ENCODE results near the gene CFP. TPM values are rescaled to one million over a fixed set of nuclear protein-coding genes. Genes with fewer than 3 reads are reported as not detected.

Gene CFP
- total RNA-seq, 4 donors from 2014 or later: 1.1 to 4.5 (median 2.4) TPM

DNA sequence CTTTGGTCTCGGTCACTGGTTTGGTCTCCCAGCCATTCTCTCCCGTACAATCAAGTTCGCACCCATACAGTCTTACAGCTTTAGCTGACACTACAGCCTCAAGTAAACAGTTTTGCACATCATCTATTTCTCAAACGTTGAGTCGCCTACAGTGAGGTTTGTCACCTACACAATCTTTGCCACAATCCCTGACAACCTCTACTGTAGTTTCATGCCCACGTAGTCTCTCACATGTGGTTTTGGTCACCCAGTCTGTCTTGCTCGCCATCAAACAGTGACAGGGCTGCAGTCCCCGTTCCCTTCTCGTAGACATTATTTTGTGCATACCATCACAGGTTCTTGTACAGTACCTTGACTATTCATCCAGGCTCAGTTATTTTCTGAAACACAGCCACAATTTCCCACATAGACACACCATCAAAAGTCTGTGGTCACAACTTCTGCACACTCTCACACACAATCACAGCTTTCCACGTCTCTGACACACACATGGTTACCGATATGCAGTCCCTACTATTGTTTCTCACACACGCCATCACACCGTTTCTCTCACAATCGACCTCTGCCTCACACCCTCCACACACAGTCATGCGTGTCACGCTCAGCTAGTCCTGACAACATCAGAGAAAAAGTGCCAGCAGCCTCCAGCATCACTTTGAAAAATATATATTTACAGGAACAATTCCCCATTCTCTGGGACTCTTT, 5.3 kb upstream of the CFP start:
- WGBS: 84% methylated on average over 16 of the region's 16 CpGs
- Histone ChIP-seq H3K9me3 (no peaks in the 10 kb centered on the region), H3K27me3 (no peaks in the 10 kb centered on the region), H3K36me3 (peaks cover 39% of the 10 kb centered on the region), H3K4me3 (no peak overlapping the region), H3K27ac (no peak overlapping the region), H3K4me1 (no peaks in the 10 kb centered on the region)
- DNase-seq (ENCODE audit: low spot score in 2 of 2): no peak
- TF ChIP-seq, protein P1, sequence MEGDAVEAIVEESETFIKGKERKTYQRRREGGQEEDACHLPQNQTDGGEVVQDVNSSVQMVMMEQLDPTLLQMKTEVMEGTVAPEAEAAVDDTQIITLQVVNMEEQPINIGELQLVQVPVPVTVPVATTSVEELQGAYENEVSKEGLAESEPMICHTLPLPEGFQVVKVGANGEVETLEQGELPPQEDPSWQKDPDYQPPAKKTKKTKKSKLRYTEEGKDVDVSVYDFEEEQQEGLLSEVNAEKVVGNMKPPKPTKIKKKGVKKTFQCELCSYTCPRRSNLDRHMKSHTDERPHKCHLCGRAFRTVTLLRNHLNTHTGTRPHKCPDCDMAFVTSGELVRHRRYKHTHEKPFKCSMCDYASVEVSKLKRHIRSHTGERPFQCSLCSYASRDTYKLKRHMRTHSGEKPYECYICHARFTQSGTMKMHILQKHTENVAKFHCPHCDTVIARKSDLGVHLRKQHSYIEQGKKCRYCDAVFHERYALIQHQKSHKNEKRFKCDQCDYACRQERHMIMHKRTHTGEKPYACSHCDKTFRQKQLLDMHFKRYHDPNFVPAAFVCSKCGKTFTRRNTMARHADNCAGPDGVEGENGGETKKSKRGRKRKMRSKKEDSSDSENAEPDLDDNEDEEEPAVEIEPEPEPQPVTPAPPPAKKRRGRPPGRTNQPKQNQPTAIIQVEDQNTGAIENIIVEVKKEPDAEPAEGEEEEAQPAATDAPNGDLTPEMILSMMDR (IDR thresholded peaks at IDR 0.05): no peak
- TF ChIP-seq POLR2AphosphoS5 (IDR thresholded peaks at IDR 0.05) (no peak), POLR2A (IDR thresholded peaks at IDR 0.05) (no peak), EP300 (IDR thresholded peaks at IDR 0.05) (no peak)

DNA sequence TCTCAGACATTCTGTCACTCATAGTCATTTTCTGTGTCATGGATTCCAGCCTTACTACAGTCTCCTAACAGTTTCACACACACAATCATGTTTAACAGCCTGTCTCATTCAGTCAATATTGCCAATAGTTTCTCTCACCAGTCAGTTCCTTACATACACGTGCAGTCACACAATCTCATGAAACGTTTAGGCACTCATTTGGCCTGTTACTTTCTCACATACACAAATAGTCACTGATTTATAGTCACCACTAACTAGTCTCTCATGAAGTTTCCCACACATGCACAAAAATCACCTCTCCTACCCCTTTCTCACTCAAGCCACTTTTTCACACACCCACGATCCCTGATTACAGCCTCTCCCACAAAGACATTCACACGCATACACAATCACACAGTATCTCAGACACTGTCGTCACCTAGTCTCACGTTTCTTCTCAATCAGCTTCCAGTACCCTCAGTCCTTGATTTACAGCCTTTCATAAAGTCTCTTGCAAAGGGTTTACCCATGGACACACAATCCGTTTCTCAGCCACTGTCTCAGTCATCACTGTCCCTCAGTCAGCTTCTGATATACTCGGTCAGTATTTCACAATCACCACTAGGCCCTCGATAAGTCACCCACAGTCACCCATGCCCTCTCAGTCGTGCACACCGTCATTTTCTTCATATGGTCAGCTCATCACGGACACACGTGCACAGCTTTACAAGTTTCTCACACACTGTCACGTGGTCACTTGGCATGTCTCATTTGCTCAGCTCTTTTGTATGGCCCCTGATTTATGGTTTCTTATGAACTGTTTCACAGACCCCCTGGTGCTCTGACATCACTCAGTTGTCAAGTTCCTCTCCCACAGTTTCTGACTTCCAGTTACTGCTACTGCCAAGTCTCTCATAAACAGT, 4.2 kb upstream of the CFP start:
- Histone ChIP-seq H3K4me1 (no peaks in the 10 kb centered on the region), H3K9me3 (no peaks in the 10 kb centered on the region), H3K36me3 (peaks cover 28% of the 10 kb centered on the region), H3K4me3 (no peak overlapping the region), H3K27me3 (no peaks in the 10 kb centered on the region), H3K27ac (no peak overlapping the region)
- 74% methylated on average over 14 of the region's 14 CpGs for WGBS
- TF ChIP-seq, protein P1 (IDR thresholded peaks at IDR 0.05): no peak
- TF ChIP-seq EP300 (IDR thresholded peaks at IDR 0.05) (no peak), POLR2AphosphoS5 (IDR thresholded peaks at IDR 0.05) (no peak), POLR2A (IDR thresholded peaks at IDR 0.05) (no peak)
- no peak for DNase-seq (ENCODE audit: low spot score in 2 of 2)

DNA sequence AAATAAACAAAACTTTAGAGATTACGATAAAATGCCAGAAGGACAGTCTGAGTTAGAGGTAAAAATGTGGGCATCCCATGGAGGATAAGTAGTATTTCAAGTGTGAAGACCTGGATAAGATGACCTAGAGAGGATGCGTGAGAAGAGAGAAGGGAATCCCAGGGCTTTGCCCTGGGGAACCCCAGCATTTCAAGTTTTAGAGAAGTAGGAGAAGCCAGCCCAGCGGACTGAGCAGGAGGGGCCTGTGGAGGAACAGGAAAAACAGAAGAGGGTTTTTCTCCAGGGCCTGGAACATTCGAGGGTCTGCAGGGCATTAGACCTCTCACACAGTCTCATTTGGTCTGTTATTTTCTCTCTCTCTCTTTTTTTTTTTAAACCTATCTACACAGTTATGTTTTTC, 2.9 kb upstream of the CFP start:
- H3K9me3 ChIP-seq: no peaks in the 10 kb centered on the region
- no peaks in the 10 kb centered on the region for H3K4me1 ChIP-seq
- no peak for DNase-seq (ENCODE audit: low spot score in 2 of 2)
- peaks cover 17% of the 10 kb centered on the region for H3K36me3 ChIP-seq
- H3K27ac ChIP-seq: no peak overlapping the region
- TF ChIP-seq POLR2AphosphoS5 (IDR thresholded peaks at IDR 0.05) (no peak), POLR2A (IDR thresholded peaks at IDR 0.05) (no peak), EP300 (IDR thresholded peaks at IDR 0.05) (no peak)
- TF ChIP-seq, protein P1 (IDR thresholded peaks at IDR 0.05): no peak
- no peak overlapping the region for H3K4me3 ChIP-seq
- WGBS: 71% methylated on average over 4 of the region's 4 CpGs
- no peaks in the 10 kb centered on the region for H3K27me3 ChIP-seq

DNA sequence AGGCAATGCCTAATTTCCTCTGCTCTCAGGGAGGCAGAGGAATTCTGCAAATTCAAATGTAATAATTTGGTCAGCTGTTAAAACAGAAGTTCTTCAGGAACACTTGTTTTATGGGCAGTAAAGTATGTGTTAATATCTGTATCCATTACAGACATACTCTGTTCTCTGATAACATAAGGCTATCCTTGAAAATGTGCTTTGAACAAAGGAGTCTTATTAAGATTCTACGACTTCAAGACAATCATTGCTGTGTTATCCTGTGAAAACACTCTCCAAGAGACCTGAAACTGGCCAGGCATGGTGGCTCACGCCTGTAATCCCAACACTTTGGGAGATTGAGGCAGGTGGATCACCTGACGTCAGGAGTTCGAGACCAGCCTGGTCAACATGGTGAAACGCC, 1.9 kb upstream of the CFP start:
- TF ChIP-seq, protein P1 (IDR thresholded peaks at IDR 0.05): no peak
- no peak for TF ChIP-seq POLR2A (IDR thresholded peaks at IDR 0.05)
- no peak for TF ChIP-seq EP300 (IDR thresholded peaks at IDR 0.05)
- TF ChIP-seq POLR2AphosphoS5 (IDR thresholded peaks at IDR 0.05): no peak
- Histone ChIP-seq H3K4me3 (no peak overlapping the region), H3K9me3 (no peaks in the 10 kb centered on the region), H3K27ac (no peak overlapping the region), H3K4me1 (no peaks in the 10 kb centered on the region), H3K36me3 (peaks cover 7% of the 10 kb centered on the region), H3K27me3 (no peaks in the 10 kb centered on the region)
- DNase-seq (ENCODE audit: low spot score in 2 of 2): no peak
- WGBS: 84% methylated on average over 5 of the region's 5 CpGs

DNA sequence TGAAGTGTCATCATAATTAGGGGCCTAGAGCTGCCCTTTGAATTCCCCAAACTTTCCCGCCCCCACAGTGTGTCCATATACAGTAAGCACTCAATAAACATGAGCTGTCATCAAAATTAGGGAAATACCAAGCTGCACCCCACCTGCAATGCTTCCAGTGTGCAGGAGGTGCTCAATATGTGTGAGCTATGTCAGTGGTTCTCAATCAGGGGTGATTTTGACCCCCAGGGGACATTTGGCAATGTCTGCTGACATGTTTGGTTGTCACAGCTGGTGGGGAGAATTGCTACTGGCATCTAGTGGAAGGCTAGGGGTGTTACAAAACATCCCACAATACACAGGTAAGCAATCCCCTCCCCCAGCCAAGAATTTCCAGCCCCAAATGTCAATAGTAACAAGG, 748 bp downstream of the CFP start:
- TF ChIP-seq EP300 (IDR thresholded peaks at IDR 0.05) (no peak), POLR2AphosphoS5 (IDR thresholded peaks at IDR 0.05) (no peak), POLR2A (IDR thresholded peaks at IDR 0.05) (no peak)
- TF ChIP-seq, protein P1 (IDR thresholded peaks at IDR 0.05): no peak
- no peaks in the 10 kb centered on the region for H3K4me1 ChIP-seq
- no peaks in the 10 kb centered on the region for H3K9me3 ChIP-seq
- DNase-seq (ENCODE audit: low spot score in 2 of 2): no peak
- no peaks in the 10 kb centered on the region for H3K36me3 ChIP-seq
- H3K4me3 ChIP-seq: peak overlapping the region; percentile 7
- H3K27ac ChIP-seq: no peak overlapping the region
- no peaks in the 10 kb centered on the region for H3K27me3 ChIP-seq
- WGBS: 17% methylated on average over 1 of the region's 1 CpG
